ENCODE results near the gene TEX9. TPM values are rescaled to one million over a fixed set of nuclear protein-coding genes. Genes with fewer than 3 reads are reported as not detected.
A peak's percentile ranks its signal among the peaks of the same experiment; 100 is the strongest.
"Not testable (repeated sequence)": the region's sequence is repeated elsewhere in the genome, so short reads cannot be mapped to it uniquely, and the experiment has no call there.

TEX9 gene
- total RNA-seq (1 to 10 TPM; 1.6 to 3.1 (median 1.9) TPM), polyA plus RNA-seq (under 1 TPM; 0.44 to 0.61 TPM), total RNA-seq (not detected)

DNA sequence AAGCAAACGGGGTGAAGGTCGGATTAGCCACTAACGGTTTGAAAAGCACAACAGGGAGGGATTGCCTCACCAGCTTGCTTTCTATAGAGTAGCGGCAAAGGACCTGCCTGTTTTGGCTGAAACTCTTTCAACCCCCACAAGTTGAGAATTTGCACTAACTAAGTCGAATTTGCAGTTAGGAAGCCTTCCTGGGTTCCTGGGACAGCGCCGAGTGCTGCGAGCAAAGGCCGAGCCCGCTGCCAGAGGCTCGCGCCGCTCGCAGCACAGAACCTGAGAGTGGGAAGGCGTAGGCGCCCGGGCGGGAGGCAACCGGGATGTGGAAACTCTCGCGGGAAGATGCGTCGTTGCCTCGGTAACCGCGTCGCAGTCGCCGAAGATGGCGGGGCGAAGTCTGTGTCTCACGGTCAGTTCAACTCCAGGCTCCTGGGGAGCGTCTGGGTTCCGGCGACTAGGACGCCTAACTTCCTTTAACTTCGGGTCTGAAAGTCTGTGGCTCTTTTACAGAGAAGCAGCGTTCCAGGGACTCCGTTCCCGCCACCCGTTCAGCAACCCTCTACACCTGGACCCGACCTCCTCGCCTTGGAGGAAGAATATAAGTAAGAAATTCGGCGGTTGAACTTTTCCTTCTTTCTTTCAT, at the start of gene TEX9:
Gene TEX9, plus strand, starts transcription at position 352 of the 637 bp plus-strand sequence. Its CDS starts 25 bp downstream, at position 377.
- Histone ChIP-seq H3K27me3 (ENCODE audit: control insufficient read depth in 2 of 2, insufficient read depth in 2 of 2, low read length in 2 of 2) (no peaks in the 10 kb centered on the region), H3K27ac (ENCODE audit: low read depth, low read length) (no peak within 1 kb of the TSS), H3K4me1 (ENCODE audit: control insufficient read depth in 2 of 2, insufficient read depth in 2 of 2, low read length in 2 of 2) (peaks cover 0 to 5% of the 10 kb centered on the region in 2 donors), H3K4me3 (ENCODE audit: low read length) (peak within 1 kb of the TSS; percentile 39), H3K36me3 (ENCODE audit: control insufficient read depth in 2 of 3, insufficient read depth in 3 of 3, low read length in 3 of 3) (no peaks in the 10 kb centered on the region), H3K9me3 (ENCODE audit: control insufficient read depth in 2 of 3, low read length in 3 of 3) (no peaks in the 10 kb centered on the region)
- Mint-ChIP-seq H3K4me3 (peak within 1 kb of the TSS; percentile 78 to 94 (median 88)), H3K36me3 (no peaks in the 10 kb centered on the region), H3K27ac (peak within 1 kb of the TSS in 3 of 9 donors; percentile 7 to 48 (median 28)), H3K27me3 (peaks cover 42 to 81% (median 50%) of the 10 kb centered on the region in 5 donors), H3K4me1 (peaks cover 10 to 18% (median 16%) of the 10 kb centered on the region in 7 donors), H3K9me3 (peaks cover 0 to 15% (median 6%) of the 10 kb centered on the region in 11 donors)
- CTCF ChIA-PET = no interaction called here
- ATAC-seq (peak; percentile 90), DNase-seq (peak; percentile 8 to 78 (median 48))
- intact Hi-C loops (cut with micrococcal nuclease) = loop anchor here in 1 of 2 donors (2.0 to 5.0 kb wide), 3 partner anchors 52 to 120 kb away; partner anchors contain the start of gene MNS1
- POLR2A ChIA-PET = no interaction called here

DNA sequence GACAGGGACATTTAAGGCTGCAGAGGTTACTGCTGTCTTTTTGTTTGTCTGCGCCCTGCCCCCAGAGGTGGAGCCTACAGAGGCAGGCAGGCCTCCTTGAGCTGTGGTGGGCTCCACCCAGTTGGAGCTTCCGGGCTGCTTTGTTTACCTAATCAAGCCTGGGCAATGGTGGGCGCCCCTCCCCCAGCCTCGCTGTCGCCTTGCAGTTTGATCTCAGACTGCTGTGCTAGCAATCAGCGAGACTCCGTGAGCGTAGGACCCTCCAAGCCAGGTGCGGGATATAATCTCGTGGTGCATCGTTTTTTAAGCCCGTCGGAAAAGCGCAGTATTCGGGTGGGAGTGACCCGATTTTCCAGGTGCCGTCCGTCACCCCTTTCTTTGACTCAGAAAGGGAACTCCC, 48.7 kb upstream of the TEX9 start:
- H3K27me3 ChIP-seq (ENCODE audit: control insufficient read depth in 2 of 2, insufficient read depth in 2 of 2, low read length in 2 of 2); H3K4me1 Mint-ChIP-seq; DNase-seq; H3K4me1 ChIP-seq (ENCODE audit: control insufficient read depth in 2 of 2, insufficient read depth in 2 of 2, low read length in 2 of 2); H3K27ac ChIP-seq (ENCODE audit: low read depth, low read length); H3K4me3 Mint-ChIP-seq; intact Hi-C loops (cut with micrococcal nuclease); CTCF ChIA-PET; H3K4me3 ChIP-seq (ENCODE audit: low read length); POLR2A ChIA-PET; H3K9me3 ChIP-seq (ENCODE audit: control insufficient read depth in 2 of 3, low read length in 3 of 3); H3K36me3 ChIP-seq (ENCODE audit: control insufficient read depth in 2 of 3, insufficient read depth in 3 of 3, low read length in 3 of 3); H3K27ac Mint-ChIP-seq; ATAC-seq: not testable (repeated sequence)
- peaks cover 0 to 13% (median 4%) of the 10 kb centered on the region in 5 donors for H3K27me3 Mint-ChIP-seq
- H3K36me3 Mint-ChIP-seq = peaks cover 0 to 14% (median 12%) of the 10 kb centered on the region in 5 donors
- peaks cover 0 to 40% (median 14%) of the 10 kb centered on the region in 11 donors for H3K9me3 Mint-ChIP-seq

DNA sequence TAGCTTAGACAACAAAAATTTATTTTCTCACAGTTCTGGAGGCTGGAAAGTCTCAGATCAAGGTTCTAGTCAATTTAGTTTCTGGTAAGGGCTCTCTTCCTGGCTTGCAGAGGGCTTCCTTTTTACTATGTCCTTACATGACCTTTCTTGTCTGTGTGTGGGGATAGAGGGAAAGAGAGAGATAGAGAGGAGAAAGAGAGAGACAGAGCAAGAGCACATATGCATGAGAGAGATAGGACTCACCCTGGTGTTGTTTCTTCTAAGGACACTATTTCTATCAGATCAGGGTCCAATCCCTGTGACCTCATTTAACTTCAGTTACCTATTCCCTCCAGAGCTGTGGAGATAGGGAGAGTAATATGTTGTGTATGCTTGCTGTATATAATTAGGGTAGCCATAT, 44.9 kb upstream of the TEX9 start:
- ChIA-PET POLR2A (no interaction called here), CTCF (no interaction called here)
- ATAC-seq (no peak), DNase-seq (no peak)
- Histone ChIP-seq H3K27ac (ENCODE audit: low read depth, low read length) (no peak overlapping the region), H3K4me3 (ENCODE audit: low read length) (no peak overlapping the region), H3K9me3 (ENCODE audit: control insufficient read depth in 2 of 3, low read length in 3 of 3) (no peaks in the 10 kb centered on the region), H3K4me1 (ENCODE audit: control insufficient read depth in 2 of 2, insufficient read depth in 2 of 2, low read length in 2 of 2) (no peaks in the 10 kb centered on the region), H3K36me3 (ENCODE audit: control insufficient read depth in 2 of 3, insufficient read depth in 3 of 3, low read length in 3 of 3) (no peaks in the 10 kb centered on the region), H3K27me3 (ENCODE audit: control insufficient read depth in 2 of 2, insufficient read depth in 2 of 2, low read length in 2 of 2) (no peaks in the 10 kb centered on the region)
- H3K4me1 Mint-ChIP-seq = peaks cover 0 to 3% (median 0%) of the 10 kb centered on the region in 7 donors
- peaks cover 0 to 19% (median 12%) of the 10 kb centered on the region in 5 donors for H3K36me3 Mint-ChIP-seq
- intact Hi-C loops (cut with micrococcal nuclease) = no loop called here
- no peak overlapping the region for H3K4me3 Mint-ChIP-seq
- peaks cover 2 to 61% (median 17%) of the 10 kb centered on the region in 11 donors for H3K9me3 Mint-ChIP-seq
- no peak overlapping the region for H3K27ac Mint-ChIP-seq
- H3K27me3 Mint-ChIP-seq = peaks cover 0 to 34% (median 12%) of the 10 kb centered on the region in 5 donors

DNA sequence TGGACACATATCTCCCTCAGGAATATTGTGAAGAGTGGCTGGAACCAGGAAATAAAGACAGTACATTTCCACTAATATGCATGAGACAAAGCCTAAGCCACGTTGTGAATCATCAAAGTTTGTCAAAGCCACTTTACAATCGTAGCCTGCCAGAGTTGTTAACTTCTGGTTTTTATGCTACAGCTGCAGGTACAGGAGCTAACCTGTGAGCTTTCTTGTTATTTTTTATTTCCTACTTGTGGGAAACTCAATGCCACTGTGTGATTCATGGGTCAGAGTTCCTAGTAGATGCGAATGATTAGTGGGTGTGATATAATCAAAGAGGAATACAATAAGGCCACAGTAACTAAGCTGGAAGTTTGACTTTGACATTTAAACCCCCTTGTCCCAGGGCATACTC, 44.4 kb upstream of the TEX9 start:
- no peak overlapping the region for H3K4me3 ChIP-seq (ENCODE audit: low read length)
- intact Hi-C loops (cut with micrococcal nuclease) = no loop called here
- DNase-seq = no peak
- ChIA-PET POLR2A (no interaction called here), CTCF (no interaction called here)
- no peaks in the 10 kb centered on the region for H3K27me3 ChIP-seq (ENCODE audit: control insufficient read depth in 2 of 2, insufficient read depth in 2 of 2, low read length in 2 of 2)
- H3K27ac ChIP-seq (ENCODE audit: low read depth, low read length) = no peak overlapping the region
- Mint-ChIP-seq H3K27me3 (peaks cover 0 to 34% (median 12%) of the 10 kb centered on the region in 5 donors), H3K27ac (no peak overlapping the region), H3K36me3 (peaks cover 0 to 19% (median 12%) of the 10 kb centered on the region in 5 donors), H3K4me3 (no peak overlapping the region), H3K4me1 (peaks cover 0 to 3% (median 0%) of the 10 kb centered on the region in 7 donors), H3K9me3 (peaks cover 2 to 67% (median 19%) of the 10 kb centered on the region in 11 donors)
- no peaks in the 10 kb centered on the region for H3K4me1 ChIP-seq (ENCODE audit: control insufficient read depth in 2 of 2, insufficient read depth in 2 of 2, low read length in 2 of 2)
- H3K36me3 ChIP-seq (ENCODE audit: control insufficient read depth in 2 of 3, insufficient read depth in 3 of 3, low read length in 3 of 3) = no peaks in the 10 kb centered on the region
- ATAC-seq = no peak
- no peaks in the 10 kb centered on the region for H3K9me3 ChIP-seq (ENCODE audit: control insufficient read depth in 2 of 3, low read length in 3 of 3)

DNA sequence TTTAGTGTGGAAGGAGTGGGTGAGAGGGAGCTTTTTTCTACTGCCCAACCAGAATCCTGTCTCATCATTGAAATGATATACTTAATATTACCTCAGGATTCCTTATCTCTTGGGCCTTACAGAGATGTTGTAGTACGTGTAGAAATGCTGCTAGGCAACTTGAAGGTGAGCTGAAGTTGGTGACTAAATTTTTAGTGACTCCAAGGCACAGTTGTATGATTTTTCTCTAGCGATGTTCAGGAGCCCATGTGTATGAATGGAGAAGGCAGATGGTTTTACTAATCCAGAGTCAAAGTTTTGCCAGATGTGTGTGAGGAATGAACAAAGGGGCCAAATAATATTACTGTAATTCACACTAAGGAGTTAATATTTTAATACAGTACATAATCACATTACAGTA, 42.8 kb upstream of the TEX9 start:
- ChIA-PET CTCF (no interaction called here), POLR2A (interaction anchor here (0.7 kb wide), 1 partner anchor 122 kb away, joined by 3 read pairs; no protein-coding TSS in a partner anchor)
- Mint-ChIP-seq H3K27ac (no peak overlapping the region), H3K36me3 (peaks cover 0 to 23% (median 7%) of the 10 kb centered on the region in 5 donors), H3K27me3 (peaks cover 0 to 34% (median 12%) of the 10 kb centered on the region in 5 donors), H3K9me3 (peaks cover 2 to 74% (median 17%) of the 10 kb centered on the region in 11 donors), H3K4me1 (peaks cover 0 to 3% (median 0%) of the 10 kb centered on the region in 7 donors), H3K4me3 (no peak overlapping the region)
- Histone ChIP-seq H3K4me1 (ENCODE audit: control insufficient read depth in 2 of 2, insufficient read depth in 2 of 2, low read length in 2 of 2) (no peaks in the 10 kb centered on the region), H3K36me3 (ENCODE audit: control insufficient read depth in 2 of 3, insufficient read depth in 3 of 3, low read length in 3 of 3) (no peaks in the 10 kb centered on the region), H3K9me3 (ENCODE audit: control insufficient read depth in 2 of 3, low read length in 3 of 3) (no peaks in the 10 kb centered on the region), H3K4me3 (ENCODE audit: low read length) (no peak overlapping the region), H3K27me3 (ENCODE audit: control insufficient read depth in 2 of 2, insufficient read depth in 2 of 2, low read length in 2 of 2) (no peaks in the 10 kb centered on the region), H3K27ac (ENCODE audit: low read depth, low read length) (no peak overlapping the region)
- ATAC-seq (no peak), DNase-seq (no peak)
- intact Hi-C loops (cut with micrococcal nuclease) = no loop called here

DNA sequence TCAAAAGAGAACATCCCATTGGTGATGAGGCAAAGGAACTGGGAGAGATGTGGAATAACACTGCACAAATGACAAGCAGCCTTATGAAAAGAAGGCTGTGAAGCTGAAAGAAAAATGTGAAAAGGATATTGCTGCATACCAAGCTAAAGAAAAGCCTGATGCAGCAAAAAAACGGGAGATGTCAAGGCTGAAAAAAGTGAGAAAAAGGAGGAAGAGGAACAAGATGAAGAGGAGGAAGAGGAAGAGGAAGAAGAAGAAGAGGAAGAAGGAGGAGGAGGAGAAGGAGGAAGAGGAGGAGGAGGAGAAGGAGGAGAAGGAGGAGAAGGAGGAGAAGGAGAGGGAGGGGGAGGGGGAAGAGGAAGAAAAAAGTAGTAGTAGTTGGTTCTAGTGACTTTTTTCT, 41.8 kb upstream of the TEX9 start:
- CTCF ChIA-PET = no interaction called here
- peaks cover 0 to 16% (median 0%) of the 10 kb centered on the region in 5 donors for H3K36me3 Mint-ChIP-seq

More for the DNA sequence above, 41.8 kb upstream of the TEX9 start:
- H3K27me3 Mint-ChIP-seq = peaks cover 0 to 29% (median 12%) of the 10 kb centered on the region in 5 donors
- H3K4me1 Mint-ChIP-seq = peaks cover 0 to 3% (median 0%) of the 10 kb centered on the region in 7 donors
- no peak overlapping the region for H3K27ac Mint-ChIP-seq
- no peaks in the 10 kb centered on the region for H3K9me3 ChIP-seq (ENCODE audit: control insufficient read depth in 2 of 3, low read length in 3 of 3)
- H3K36me3 ChIP-seq (ENCODE audit: control insufficient read depth in 2 of 3, insufficient read depth in 3 of 3, low read length in 3 of 3) = no peaks in the 10 kb centered on the region
- intact Hi-C loops (cut with micrococcal nuclease) = no loop called here
- ATAC-seq (no peak), DNase-seq (no peak)
- no peak overlapping the region for H3K27ac ChIP-seq (ENCODE audit: low read depth, low read length)
- H3K9me3 Mint-ChIP-seq = peaks cover 2 to 66% (median 9%) of the 10 kb centered on the region in 11 donors
- H3K4me3 Mint-ChIP-seq = no peak overlapping the region
- no peak overlapping the region for H3K4me3 ChIP-seq (ENCODE audit: low read length)
- no peaks in the 10 kb centered on the region for H3K4me1 ChIP-seq (ENCODE audit: control insufficient read depth in 2 of 2, insufficient read depth in 2 of 2, low read length in 2 of 2)
- POLR2A ChIA-PET = no interaction called here
- H3K27me3 ChIP-seq (ENCODE audit: control insufficient read depth in 2 of 2, insufficient read depth in 2 of 2, low read length in 2 of 2) = no peaks in the 10 kb centered on the region
